ENCODE data around the gene EFHD2.
"Not testable (repeated sequence)": the region's sequence is repeated elsewhere in the genome, so short reads cannot be mapped to it uniquely, and the experiment has no call there.

Gene EFHD2

DNA sequence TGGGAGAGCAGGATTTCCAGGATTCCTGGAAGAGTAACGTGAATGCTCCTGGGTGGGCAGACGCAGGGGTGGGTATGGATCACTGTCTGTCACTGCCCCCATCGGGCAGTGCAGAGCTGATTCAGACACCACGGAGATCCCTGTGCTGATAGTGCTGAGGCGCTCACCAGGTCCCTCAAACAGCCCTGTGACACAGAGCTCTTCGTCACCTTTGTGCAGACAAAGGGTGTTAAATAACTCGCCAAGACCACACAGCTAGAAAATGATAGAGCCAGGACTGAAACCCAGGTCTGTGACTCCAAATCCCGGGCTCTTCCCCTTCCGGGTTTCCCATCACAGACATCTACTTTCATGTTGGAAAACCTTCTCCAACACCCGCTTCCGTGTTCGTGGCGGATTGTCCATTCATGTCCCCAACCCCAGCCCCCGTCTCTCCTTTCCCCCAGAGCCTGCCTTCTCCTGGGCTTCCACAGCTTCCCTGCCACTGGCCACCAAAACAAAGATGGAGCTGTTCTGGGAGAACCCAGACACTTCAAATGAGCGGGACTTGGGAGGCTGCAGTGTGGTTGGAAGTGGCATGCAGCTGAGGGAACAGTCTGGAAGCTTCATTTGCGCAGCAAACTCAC is 2.6 kb downstream of the EFHD2 start:
- no peak for DNase-seq (ENCODE audit: low spot score)

DNA sequence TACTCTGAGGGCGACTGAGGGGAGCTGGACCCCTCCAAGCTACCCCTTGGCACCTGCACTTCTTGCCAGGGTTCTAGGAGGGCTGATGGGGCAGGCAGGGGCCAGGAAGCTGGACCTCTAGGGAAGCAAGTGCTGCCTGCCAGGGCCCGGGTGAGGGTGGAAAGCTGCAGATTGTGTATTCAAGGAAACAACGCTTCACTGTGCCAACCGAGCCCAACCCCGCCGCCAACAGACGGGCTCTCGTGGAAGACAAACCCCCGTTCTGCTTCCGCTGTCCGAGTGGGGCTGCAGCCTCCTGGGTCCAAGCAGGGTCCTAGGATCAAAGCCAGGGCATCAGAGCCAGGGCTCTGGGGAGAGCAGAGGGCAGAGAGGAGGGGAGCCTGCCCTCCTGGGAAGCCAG is 3.2 kb downstream of the EFHD2 start:
- DNase-seq (ENCODE audit: low spot score), result no peak

DNA sequence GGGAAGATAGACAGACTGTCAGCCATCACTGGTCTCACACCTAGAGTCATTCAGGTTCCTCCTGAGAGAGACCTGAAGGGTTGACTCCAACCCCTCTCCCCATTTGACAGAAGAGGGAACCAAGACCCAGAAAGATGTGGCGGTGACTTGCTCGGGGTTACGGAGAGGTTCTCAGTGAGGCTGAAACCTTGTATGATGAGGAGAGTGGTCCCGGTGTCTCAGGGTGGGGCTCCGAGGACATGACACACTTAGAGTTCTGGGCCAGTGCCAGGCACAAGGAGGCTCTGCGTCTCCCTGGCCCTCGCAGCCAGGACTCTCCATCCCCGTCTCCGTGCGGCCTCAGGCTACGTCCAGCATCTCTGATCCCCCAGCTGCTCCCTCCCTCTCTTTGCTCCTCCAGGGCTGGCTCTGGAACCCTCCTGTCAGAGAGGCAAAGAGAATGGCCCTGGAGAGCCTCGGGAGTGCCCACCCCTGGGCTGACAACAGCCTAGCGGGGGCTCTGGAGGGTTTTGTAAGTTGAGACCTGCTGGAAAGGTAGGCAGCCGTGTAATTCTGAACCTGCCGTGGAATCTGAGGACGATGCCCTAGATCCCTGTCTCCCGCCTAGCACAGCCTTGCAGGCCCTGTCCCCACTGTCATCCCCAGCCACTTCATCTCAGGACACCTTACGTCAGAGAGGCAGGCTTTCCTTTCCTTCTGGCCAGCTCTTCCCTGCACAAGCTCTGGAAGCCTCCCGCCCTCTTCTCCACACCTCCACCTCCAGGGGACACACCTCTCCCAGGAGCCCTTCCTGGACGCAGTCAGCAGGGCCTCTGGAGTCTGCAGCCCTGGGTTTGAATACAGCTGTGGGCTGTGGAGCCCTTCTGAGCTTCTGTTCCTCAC is 4.1 kb downstream of the EFHD2 start:
- no peak for DNase-seq (ENCODE audit: low spot score)

DNA sequence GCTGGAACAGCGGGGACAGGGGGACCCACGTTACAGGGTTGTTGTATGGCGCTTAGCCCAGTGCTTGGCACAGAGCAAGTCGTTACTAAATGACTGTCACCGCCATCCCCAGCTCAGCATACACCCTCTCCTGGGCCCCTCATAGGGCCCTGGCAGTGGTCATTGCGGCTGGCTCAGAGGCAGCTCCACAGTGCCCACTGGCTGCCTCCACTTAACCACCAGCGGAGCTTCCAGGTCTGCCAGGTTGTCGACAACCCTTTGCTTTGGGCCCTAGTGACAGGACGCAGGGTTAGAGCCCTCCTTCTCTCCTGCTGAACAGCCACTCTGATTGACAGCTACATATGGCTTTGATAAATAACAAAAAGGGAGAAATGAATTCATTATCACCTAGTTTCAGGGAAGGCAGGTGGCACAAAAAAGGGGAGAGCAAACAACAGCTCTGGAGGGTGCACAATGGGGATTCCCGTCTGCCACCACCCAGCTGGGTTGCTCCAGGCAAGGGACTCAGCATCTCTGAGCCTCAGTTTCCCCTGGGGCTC is 4.8 kb downstream of the EFHD2 start:
- DNase-seq (ENCODE audit: low spot score), result no peak

DNA sequence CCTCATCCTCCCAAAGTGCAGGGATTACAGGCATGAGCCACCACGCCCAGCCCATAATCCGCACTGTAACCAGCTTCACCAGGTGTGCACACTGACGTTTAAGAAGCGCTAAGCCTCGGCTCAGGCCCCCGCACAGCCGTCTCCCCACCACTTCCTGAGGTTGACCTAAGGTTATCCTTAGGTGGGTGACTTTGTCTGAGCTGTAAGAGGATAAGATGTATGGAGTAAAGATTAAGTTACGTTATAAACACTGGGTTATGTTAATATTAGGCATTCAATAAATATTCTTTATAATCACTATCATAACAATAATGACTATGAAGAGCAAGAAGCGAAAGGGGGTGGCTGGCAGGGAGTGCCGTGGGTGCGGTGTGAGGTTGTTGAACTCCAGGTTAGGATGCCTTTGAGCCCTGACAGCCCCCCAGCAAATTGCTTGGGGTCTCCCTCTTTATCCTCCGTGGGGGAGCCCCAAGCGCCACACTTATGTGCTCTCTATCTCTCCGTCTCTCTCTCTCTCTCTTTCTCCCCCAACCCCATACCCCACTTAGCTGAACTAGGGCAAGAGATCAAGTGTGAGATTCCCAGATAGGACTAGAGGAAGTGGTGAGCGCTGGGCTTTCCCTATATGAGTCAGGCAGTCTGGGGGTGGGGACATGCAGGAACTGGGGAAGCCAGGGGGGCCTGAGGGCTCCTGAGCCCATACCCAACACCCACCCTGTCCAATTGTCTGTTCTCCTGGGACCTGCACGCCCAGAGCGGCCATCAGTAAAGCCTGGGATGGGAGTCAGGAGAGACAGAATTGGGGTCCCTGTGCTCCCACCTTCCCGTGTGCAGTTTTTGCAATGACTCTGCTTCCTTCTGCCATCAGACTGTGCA is 7.6 kb downstream of the EFHD2 start:
- no peak for DNase-seq (ENCODE audit: low spot score)

DNA sequence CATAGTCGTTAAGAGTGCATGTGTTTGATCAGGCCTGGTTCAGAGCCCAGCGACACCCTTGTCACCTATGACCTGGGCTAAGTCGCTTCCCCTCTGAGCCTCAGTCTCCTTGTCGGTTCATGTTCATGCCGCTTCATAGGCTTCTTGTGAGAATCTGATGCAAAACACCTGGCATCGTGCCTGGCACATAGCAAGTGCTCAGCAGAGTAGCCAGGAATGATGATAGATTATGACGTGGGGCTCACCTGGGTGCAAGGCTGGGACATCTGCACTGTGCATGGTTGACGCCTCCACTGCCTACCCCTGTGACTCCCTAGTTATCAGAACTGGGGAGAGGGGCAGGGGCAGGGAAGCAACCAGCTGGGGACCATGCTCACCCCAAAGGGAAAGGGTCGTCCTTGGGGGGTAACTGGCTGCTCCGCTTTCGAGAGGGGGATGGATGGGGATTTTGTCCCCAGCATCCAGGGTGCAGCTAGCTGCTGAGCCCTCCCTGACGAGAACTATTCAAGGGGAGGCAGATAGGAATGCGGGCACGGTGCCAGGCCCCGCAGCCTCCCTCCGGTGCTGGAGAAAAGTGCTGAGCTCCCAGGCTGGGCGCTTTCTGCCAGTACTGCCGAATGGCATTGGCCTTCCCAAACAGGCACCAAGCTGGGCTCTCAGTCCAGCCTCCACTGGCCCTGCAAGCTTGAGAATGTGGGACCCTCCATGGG is 9.3 kb downstream of the EFHD2 start:
- no peak for DNase-seq (ENCODE audit: low spot score)

DNA sequence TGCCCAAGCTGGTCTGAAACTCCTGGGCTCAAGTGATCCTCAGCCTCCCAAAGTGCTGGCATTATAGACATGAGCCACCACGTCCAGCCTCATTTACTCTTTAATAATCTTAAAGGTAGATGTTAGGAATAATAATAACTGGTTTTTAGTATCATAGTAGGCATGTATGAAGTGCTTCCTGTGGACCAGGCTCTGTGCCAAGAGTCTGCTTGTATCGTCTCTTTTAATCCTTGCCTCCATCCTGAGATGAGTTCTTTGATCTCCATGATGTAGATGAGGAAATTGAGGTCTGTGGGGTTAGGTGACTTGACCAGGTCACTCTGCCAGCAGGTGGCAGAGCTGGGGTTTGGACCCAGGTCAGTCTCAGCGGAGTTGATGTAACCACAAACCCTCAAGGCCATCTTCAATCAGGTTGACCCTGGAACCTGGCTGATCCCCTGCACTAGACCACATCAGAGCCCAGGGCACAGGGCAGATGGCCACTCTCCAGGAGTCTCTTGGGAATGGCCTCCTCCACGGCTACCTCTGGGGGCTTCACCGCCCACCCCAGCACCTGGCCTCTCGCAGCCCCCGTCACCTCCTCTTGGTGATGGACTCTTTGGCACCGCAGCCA is 11.3 kb downstream of the EFHD2 start:
- no peak for DNase-seq (ENCODE audit: low spot score)

DNA sequence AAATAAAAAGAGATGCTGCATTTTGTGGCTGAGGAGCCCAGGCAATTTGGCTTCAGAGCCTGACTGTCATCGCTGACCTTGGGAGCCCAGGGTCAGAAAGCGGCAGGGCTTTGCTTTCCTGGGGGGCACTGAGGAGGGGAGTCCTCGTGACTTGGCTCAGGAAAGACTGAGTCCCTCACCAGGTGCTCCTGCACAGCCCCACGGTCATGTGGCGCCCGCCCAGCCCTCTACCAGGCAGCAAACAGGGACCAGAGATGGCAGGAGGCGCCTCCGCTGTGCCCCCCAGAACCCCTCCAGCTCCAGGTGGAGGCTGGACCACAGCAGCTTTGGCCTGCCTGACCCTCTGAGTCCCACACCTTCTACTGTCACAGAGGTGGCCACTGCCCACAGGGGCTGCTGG is 13.2 kb downstream of the EFHD2 start:
- no peak for DNase-seq (ENCODE audit: low spot score)

DNA sequence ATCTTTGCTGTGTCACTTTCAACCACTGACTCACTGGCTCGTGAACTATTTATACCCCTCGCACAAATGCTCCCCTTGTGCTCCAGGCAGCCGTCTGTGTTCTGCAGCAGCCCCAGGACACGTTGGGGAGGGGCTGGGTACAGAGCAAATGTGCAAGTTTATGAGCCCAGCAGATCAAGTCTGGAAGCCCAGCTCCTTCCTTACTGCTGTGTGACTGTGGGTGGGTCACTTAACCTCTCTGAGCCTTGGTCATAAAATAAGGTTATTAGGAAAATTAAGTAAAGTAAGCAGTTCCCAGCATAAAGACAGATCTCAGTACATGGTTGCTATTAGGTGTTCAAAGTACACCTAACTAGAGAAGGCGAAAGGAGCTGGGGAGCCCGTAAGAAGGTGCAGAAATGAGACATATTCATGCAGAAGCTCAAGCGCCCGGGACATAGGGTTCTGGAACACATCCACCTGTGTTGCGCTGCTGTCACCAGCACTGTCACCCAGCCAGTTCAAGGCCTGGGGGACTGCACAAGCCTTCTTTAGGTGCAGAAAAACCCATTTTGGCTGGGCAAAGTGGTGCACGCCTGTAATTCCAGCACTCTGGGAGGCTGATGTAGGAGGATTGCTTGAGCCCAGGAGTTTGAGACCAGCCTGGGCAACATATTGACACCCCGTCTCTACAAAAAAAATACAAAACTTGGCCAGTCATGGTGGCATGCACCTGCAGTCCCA is 13.8 kb downstream of the EFHD2 start:
- peak; percentile 42 for DNase-seq (ENCODE audit: low spot score)

DNA sequence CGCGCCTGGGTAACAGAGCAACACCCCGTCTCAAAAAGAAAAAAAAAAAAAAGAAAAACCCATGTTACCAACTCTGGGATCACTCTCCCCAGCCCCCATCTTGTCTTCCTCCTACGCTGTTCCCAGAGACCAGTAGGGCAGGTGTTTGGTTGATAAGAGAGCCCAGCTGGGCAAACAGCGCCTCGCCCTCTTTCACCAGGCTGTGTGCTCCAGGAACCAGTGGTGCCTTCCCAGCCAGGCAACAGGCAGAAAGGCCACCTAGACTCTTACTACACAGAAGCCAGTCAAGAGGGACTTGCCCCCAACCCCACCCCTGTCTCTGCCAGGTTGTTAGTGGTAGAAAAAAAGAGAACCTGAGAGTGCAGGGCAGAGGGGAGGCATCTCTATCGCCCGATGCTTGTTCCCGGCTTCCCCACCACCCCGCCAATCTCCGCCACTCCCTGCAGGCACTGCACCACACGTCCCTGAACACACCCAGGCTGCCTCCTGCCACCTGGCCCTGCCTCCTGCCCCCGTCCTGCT is 14.5 kb downstream of the EFHD2 start:
- DNase-seq (ENCODE audit: low spot score), result no peak

DNA sequence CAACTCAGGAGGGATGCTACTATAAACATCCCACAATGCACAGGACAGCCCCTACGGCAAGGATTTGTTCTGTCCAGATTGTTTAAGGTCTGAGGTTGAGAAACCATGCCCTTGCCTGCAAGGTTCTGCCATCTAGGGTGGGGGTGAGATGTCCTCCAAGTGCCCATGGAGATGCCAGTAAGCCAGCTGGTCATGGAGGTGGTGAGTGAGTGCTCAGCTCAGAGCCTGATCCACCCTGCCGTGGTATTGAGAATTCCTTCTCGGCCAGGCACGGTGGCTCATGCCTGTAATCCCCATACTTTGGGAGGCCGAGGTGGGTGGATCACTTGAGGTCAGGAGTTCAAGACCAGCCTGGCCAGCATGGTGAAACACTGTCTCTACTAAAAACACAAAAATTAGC is 15.3 kb downstream of the EFHD2 start:
- no peak for DNase-seq (ENCODE audit: low spot score)

DNA sequence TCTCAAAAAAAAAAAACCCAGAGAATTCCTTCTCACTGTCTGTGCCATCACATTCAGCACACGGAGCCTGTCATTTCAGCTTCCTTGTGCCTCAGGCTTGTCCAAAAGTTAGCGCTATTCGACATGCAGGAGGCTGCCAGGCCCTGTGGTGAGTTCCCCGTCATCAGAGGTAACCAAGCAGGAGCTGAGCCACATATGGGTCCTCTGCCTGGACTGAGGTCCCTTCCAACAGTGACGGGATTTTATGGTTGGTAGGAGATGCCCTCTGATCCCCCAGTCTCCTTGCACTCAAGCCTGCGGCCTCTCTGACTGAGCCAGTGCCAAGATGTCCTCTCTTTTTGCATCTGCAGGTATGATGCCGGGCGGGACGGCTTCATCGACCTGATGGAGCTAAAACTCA is 15.8 kb downstream of the EFHD2 start:
- DNase-seq (ENCODE audit: low spot score), result no peak

DNA sequence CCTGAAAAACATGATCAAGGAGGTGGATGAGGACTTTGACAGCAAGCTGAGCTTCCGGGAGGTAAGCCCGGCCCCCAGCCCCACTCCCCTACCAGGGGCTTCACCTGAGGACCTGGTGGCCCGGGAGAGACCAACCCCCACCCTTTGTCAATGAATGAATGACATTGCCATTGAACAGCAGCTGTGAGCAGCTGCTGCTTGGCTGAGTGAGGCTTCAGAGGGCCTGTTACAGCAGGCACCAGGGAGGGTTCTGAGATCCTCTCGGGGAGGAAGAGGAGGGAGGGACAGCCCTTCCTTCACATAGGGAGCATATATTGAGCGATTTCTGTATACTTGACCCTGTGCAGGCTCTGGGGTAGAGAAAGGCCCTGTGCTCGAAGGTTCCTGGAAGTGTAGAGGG is 16.3 kb downstream of the EFHD2 start:
- no peak for DNase-seq (ENCODE audit: low spot score)

DNA sequence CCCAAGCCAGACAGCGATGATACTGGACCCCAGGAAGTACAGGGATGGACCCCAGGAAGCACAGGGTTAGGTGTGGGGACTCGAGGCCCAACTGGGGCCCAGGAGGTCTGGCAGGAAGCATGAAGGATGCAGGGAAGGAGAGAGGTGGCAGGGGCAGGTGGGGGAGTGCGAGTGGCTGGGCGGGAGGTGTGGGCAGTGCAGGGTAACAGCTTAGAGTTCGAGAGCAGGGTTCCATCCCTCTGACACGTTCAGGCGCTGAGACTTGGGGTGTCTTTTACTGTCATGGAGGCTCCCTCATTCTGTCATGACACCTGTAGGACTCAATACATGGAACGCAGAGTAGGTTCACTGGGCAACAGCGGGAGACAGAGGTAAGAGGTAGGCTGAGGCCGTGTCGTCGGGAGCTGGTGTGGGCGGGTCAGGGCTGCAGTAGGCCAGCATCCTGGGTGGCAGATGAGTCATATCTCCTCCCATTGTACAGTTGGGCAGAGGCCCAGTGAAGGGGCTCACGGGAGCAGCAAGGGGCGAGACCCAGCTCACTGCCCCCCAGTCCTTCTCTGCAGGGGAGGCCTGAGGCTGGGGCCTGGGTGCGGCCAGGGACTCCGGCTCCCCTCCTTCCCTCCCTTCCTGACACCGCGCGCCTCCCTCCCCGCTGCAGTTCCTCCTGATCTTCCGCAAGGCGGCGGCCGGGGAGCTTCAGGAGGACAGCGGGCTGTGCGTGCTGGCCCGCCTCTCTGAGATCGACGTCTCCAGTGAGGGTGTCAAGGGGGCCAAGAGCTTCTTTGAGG is 17.0 kb downstream of the EFHD2 start:
- no peak for DNase-seq (ENCODE audit: low spot score)

DNA sequence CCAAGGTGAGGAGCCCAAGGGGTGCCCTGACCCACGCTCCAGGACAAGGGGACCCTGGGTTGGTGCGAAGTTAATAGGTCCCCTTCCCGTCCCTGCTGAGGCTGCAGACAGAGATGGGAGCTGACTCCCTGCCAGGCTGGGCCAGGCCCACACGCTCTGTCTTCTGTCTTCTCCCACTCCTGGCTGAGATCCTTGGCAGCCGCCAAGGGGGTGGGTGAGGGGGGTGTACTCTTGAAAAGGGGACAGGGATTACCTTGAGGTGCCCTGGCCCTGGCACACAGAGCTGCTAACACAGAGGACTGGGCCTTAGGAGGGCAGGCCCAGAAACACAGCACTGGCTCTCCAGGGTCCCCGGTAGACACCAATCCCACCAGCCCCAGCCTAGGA is 17.6 kb downstream of the EFHD2 start:
- no peak for DNase-seq (ENCODE audit: low spot score)

DNA sequence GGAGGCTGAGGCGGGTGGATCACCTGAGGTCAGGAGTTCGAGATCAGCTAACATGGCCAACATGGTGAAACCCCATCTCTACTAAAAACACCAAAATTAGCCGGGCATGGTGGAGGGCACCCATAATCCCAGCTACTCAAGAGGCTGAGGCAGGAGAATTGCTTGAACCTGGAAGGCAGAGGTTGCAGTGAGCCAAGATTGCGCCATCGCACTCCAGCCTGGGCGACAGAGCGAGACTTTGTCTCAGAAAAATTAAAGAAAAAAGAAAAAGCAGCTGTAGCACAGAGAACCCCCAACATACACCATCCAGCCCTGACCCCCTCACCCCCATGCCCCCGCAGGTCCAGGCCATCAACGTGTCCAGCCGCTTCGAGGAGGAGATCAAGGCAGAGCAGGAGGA is 18.6 kb downstream of the EFHD2 start:
- not testable (repeated sequence) for DNase-seq (ENCODE audit: low spot score)

DNA sequence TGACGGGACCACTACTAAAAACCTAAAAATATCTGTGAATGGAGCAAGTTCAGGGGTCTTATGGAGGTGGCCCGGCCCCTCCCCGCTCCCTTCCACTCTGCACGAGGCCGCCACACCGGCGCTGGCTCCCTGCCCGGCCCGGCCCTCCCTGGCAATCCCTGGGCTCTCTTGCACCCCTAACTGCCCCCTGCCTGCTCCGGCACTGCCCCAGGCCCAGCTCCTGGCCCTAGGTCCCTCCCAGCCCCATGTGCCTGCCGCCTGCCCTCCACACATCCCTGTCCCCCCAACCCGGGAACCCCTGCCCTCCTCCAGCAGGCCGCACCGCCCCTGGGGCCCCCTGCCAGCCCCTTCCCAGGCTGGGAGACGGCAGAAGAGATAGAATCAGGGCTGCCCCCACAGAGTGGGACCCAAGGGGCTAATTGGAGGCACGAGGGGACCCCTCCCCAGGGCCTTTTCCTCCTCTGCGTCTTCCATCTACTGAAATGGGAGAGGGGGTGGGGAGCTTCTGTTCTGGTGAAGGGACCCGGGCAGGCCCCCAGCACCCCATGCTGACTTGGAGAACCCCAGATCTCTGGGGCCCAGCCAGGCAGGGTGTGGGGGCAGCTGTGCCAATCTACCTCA is 19.2 kb downstream of the EFHD2 start:
- no peak for DNase-seq (ENCODE audit: low spot score)

DNA sequence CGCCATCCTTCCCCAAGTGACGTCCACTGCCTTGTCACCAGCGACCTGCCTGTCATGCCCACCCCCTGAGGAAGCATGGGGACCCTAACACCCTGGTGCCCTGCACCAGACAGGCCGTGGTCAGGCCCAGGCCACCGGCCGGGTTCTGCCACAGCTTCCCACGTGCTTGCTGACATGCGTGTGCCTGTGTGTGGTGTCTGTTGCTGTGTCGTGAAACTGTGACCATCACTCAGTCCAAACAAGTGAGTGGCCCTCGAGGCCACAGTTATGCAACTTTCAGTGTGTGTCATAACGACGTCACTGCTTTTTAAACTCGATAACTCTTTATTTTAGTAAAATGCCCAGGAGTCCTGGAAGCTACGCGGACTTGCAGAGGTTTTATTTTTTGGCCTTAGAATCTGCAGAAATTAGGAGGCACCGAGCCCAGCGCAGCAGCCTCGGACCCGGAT is 20.0 kb downstream of the EFHD2 start:
- DNase-seq (ENCODE audit: low spot score), result no peak
